Amniotic epithelial cell (primary cell): ENCODE measurements around the gene CAMK4.

ENCODE experiments used
- DNase-seq: peaks from one replicate; pipeline ENCODE4 v3.0.0-alpha.2; 2010; ENCODE audit warnings: low read depth

CAMK4 gene

DNA sequence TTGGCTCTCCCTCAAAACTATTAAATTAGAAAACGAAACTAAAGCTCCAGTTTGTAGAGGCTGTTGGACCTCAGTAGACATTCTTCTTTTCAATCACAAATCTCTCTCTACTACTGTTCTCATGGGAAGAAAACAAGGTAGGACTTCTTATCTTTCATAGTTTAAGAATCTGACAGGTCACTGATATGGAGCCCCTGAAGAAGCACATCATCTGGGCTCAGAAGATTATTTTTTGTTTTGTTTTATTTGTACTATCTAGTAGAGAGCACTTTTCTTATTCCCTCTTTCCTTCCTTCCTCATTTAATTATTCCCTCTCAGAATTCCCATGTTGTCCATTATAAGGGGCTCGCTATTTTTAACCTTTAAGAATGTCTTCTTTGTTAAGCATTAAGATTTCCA, 261.9 kb downstream of the CAMK4 start:
- DNase-seq = no peak

DNA sequence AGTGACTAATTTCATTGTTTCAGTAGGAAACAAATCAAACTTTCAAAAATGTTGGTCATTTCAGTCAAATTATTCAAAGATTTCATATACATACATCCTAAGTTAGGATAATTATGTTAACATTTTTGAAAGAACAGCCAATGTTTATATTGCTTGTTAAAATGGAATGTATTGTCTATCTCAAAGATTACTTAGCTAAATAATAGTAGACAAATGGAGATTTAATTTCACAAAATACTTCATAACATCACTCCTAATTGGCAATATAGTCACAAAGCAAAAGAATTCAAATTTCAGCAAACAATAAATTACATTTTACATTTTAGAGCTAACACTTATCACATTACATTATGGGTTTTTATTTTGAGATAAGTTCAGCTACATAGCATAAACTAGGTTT, 262.7 kb downstream of the CAMK4 start:
- DNase-seq = no peak

DNA sequence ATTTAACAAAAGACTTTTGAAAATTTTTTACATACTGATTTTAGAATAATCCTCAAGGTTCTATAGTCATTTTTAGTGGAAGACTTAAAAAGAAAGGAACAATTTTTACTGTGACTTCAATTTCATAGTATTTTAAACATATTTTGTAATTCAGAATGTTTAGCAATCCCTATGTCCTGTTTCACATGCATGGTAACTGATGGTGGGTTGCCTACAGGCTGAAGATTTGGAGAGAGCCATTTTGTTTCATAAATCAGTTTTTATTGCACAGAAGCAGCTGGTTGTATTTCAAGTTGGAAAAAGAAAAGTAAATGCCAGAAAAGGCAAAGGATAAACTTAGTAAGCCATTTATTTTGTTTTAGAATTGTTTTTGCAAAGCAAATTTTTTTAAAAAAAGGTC, 264.2 kb downstream of the CAMK4 start:
- DNase-seq = peak; percentile 17

DNA sequence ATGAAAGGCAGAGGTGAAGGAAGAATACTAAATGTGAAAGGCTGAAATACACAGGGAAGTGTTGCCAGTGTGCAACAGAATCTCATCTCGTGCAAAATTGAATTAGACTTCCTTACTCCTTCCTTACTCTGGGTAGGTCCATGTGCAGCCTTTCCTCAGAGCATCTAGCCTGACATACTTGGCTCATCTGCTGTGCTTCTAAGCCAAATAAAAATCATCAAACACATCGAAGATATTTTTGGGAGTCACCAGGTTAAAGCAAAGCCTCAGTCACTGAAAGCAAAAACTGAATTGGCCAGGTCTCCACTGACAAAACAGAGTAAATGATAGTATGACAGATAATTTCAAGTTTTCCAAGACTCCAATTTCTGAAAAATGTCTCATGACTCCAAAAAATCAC, 268.8 kb downstream of the CAMK4 start:
- DNase-seq = no peak

DNA sequence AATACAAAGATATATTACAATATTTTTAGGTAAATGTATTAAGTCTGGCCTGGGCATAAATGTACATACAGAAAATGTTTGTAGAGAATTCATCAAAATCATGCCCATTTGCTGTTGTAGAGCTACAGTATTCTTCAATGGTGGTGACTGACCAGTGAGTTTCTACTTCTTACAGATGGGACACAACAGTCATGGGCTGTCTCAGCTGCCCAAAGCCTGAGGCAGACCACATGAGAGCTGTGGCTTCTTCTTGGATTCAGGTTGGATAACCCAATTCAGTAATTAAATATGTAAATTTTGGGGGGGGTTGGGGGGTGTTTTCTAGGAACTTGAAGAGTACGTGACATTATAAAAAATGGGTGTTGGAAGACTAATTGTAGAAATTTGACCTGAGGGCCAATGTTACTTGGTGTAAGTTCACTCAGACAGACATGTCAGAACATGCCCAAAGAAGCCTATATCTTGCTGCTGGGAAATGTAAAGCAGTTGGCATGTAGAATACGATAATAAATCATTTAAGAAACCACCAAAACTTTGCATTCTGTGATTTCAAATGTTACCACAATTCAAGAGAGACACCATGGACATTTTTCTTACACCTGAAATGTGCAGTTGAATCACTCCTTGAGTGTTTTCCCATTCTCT, 270.3 kb downstream of the CAMK4 start:
- DNase-seq = peak; percentile 21

DNA sequence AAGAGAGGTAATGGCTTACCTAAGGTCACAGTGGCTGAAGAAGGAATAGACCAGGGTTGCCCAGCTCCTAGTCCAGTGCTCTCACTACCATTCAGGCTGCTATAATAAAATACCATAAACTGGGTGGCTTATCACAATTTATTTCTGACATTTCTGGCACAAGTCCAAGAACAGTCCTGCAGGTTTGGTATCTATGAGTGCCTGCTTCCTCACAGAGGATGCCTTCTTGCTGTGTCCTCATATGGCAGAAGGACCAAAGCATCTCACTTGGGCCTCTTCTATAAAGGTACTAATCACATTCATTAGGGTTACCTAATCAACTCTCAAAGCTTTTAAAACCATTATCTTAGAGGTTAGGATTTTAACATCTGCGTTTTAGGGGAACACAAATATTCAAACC, 271.0 kb downstream of the CAMK4 start:
- no peak for DNase-seq

DNA sequence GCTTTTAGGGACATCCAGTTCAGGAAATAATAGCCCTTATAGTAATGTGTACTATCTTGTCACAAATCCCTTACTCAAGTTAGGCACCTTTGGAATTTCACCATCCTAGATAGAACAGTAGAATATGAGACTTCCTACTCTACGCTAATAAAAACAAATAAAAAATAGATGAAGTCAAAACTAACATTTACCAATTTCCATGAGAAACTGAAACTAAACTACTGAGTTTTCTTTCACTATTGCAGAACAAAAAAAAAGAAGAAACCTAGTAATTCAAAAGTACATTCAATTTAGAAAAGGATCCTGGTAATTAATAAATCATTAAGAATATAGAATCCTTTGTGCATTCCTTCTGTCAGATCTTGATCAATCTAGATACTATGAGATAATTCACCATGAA, 274.2 kb downstream of the CAMK4 start:
- no peak for DNase-seq

DNA sequence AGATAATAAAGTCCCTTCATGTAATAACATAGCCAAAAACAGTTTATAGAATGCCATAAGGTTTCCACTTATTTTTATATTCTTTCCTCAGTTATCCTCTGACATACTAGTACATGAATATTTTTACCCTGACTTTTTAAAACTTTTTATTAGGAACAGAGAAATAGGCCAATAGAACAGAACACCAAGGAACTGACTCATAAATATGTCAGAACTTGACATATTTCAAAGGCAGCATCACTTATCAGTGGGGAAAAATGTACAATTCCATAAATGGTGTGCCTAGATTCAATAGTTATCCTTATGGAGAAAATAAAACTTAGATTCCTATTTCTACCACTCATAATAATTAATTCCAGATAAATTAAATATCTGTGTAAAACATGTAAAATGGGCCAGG, 278.8 kb downstream of the CAMK4 start:
- peak; percentile 15 for DNase-seq

DNA sequence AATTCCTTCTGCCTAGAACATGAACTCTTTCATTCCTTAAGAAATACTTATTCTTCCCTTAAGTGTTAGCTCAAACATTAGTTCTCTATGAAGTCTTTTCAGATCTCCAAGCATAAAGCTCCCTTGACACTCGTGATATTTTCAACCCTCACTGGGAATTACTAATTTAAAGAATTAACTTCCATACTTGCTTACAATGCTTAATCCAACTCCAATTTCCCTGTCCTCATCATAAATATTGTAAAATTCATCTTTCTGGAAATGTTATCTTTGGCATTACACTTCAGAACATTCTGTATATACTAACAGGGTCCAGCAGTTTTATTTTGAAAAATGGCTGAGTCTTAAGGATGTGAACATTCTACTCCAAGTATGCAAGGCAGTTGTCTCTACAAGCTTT, 280.9 kb downstream of the CAMK4 start:
- DNase-seq = peak; percentile 33

DNA sequence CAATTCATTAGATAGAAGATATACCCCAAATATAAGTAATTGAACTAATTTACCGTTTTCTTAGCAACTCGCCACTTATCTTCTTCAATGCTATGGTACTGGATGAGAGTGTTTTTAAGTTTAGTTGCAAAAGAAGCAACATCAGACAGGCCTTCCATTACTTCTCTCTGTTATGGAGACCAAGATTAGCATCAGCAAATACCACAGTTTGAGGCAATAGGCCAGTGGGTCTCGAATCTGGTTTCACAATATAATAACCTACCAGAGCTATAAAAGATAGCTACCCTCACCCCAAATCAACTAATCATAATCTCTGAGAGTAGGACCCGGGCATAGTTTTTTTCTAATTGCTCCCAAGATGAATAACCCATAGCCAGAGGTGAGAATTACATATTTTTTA, 283.1 kb downstream of the CAMK4 start:
- DNase-seq = peak; percentile 62

DNA sequence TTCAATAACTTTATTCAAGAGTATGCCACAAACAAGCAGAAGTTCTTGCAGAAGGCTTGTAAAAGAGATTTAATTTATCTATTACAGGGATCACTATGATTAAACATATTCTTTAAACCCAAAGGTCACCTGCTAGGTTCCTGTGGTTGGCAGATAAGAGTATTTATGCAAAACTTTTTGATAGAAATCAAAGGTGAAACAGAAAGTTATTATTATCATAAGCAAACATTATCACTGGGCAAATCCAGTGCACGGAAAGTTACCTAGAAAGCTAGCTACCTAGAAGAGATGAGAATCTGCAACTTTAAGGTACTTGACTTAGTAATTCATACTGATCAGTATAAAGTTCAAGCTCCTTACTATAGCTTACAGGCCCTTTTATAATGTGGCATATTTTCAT, 284.9 kb downstream of the CAMK4 start:
- no peak for DNase-seq

DNA sequence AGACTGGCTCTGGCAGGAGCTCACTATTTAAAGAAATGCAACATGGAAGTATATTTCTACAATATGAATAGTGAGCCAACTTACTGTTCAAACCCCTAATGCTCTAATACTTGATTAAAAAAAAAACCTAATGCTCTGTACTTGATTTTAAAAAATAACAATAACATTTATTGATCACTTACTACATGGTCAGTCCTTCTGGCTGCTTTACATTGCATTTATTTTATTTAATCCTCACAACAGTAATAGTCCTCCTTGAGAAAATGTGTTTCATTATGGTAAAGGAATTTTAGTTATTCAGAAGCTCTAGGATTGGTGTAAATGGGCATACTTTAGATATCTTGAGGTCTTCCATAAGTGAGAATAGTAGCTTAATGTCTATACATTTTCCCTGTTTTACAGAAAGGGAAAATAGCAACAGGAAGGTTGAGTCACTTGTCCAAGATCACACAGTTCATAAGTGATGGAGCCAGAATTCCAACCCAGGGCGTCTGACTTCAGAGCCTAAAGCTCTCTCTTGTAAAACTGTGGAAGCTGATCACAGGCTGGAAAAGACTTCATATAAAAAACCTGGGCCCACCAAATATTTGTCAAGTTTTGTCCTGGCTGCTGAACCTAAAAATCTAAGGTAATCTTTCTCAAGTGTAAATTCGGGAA, 287.1 kb downstream of the CAMK4 start:
- DNase-seq = peak; percentile 27

DNA sequence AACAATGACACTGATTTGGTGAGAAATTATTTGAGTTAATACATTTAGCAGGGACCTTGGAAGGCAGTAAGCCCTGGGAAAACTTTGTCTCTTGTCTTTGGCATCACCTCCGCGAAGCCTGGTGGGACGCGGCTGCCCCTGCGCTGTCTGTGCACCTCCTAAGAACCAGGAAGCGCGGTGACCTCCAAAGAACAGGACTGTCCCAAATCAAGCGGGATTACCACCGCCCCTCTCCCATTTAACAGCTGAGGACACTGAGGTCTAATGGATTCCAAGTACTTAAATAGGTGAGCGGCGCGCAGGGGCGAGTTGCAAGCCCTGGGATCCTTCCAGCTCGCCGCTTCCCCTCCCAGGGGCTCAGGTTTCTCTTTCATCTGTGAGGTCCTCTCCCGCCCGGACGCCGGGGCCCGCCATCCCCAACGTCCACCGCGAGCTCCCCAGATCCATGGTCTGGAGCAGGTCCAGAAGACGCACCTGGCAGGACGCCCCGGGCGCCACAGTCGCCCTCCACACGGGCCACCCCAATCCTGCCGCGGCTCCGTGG, 287.7 kb downstream of the CAMK4 start:
- peak; percentile 37 for DNase-seq

DNA sequence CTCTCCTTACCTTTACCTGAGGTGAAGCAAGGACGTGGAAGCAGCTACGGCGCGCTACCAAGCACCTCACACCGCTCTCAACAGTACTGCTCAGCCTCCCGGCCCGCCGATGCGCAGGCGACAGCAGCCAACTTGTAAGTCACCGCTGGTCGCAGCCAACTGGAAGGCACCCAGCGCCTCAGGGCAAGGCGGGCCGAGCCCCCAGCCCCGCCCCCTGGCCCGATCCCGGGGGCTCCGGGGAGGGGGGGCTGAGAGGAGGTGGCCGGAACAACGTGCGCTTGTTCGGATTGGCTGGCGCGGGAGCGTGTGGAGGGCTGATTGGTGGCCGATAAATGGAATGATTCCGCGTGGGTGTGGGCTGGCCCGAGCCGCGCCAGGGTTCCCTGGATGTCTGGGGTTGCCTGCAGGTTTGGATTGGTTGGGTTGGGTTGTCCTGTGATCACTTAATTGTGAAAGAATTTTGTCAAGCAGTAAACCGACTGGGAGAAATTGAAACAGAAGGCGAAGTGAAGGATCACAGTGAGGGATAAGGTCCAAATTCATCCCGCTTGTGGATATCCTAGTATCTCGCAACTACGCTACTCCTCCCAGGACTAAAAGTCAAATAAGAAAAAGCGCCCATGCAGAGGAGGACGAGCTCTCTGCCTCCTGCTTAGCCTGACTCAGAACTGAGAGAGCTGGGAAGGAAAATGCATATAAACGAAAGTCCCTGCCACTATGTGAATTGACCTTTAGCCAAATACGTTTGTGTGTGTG, 288.4 kb downstream of the CAMK4 start, which contains the start of gene STARD4:
Gene STARD4 (minus strand): TSS at position 161 of the 756 bp plus-strand sequence. CDS start 5,102 bp downstream, outside the sequence.
- DNase-seq = peak; percentile 97

DNA sequence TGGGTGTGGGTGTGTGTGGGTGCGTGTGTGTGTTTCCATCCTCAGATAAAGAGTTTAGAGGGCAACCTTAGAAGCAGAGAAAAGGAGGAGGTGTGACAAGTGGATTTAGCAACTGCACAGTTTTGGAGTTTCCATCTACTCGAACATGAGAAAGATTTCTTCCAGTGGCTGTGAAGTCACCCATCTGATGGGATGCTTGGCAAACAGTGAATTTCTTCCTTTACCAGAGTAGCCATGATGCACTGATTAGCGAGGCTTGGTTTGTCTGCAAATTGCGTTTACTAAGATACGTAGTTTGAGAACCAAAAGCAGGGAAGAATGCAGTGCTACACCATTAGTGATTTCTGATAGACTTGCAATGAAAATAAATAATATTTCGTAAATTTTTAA, 288.9 kb downstream of the CAMK4 start:
- no peak for DNase-seq

DNA sequence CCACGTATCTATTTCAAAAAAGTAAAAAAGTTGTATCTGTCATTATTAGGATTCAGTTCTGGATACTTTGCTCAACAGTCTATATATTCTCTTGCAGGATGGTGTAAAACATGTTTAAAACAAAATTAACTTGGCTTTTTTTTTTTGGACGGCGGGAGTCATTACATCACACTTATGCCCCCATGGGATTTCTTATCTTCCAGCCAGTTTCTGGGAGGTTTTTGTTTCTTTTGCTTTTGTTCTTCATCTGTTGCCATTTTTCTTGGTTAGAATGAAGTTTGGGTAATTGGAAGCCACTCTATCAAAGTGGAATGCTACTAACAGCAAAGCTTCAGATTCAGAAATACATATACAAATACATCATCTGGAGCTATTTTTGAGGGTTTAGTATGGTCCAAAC, 289.9 kb downstream of the CAMK4 start:
- no peak for DNase-seq

DNA sequence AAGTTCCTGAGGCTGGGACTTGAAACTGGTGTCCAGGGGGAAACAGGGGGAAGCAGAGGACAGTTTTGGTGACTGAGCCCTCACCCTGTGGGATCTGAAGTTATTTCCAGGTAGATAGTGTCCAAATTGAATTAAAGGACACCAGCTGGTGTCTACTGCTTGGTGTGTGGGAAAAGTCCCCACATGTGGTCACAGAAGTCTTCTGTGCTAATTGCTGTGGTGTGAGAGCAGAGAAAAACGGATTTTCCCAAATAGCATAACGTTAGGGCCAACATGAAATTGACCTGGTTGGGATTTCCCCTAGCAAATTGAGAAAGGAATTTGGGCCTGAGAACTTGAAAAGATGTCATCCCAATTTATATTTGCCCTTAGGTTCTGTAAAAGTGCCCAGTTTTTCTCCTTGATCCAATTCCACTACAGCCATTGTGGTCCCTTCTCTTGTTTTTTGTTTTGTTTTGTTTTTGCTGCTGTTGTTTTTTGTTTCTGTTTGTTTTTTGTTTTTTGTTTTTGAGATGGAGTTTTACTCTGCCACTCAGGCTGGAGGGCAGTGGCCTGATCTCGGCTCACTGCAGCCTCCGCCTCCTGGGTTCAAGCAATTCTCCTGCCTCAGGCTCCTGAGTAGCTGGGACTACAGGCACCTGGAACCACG, 293.8 kb downstream of the CAMK4 start:
- no peak for DNase-seq

DNA sequence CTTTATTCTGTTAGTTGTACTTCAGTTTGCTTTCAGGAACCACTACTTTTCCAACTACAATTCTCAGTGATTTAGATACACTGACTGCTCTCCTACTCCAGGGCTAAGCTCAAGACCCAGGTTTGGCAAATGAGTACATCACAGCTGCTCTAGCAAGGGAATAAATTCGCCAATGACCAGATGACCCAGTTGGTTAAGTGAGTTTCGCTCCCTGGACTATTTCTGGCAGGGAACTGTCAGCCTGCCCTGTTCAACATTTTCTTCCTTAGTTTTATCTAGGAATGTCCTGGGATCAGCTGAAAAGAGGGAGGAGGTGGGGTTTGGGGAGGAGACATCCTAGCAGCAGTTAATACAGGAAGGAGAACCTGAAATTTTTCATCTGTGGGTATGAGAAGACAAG, 294.6 kb downstream of the CAMK4 start:
- peak; percentile 35 for DNase-seq

DNA sequence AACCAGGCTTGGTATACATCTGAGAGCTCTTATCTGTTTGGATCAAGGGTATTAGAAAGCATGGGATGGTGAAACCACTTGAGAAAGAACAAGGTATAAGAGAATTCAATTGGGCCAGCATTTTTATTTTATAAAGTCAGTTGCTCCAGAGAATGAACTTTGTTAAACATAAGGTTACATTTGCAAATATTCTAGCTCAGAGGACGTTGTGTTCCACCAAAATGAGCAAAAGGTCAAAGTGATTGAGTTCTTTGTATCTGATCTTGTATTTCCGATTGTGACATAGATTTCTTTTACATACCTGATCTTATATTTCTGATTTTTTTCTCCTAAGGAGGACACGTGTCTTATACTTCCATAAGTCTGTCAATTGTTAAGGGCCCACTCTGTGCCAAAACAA, 296.7 kb downstream of the CAMK4 start:
- DNase-seq = no peak

DNA sequence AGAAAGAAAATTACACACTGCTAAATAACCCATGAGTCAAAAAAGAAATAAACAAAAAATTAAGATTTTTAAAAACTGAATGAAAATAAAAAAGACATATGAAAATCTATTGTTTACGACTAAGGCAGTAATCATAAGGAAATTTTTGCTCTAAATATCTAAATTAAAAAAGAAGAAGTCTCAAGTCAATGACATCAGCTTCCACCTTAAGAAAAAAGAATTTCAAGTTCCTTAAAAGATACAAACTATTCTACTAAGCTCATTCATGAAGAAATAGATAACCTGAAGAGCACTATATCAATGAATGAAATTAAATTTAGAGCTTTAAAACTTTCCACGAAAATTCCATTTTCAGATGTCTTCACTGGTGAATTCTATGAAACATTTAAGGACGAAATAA, 303.9 kb downstream of the CAMK4 start:
- no peak for DNase-seq

DNA sequence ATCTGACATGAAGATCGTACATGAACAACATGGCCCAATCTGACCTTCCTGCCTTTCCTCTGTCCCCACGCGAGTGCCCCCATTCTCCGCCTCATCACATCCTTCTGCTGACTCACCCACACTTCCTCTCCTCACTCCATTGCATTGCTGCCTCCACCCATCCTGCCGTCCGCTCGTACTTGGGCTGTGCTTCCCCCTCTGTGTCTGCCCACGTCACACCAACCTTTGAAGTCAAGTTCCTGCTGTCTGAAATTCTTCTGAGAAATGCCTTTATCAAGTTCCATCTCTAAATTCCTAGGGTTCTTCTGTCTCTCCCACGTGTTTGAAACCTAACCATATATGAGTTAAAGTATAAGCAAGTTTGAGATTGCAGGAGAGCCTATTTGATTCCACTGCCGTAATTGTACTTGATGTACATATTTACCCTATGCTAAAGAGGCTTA, 306.1 kb downstream of the CAMK4 start:
- peak; percentile 96 for DNase-seq

DNA sequence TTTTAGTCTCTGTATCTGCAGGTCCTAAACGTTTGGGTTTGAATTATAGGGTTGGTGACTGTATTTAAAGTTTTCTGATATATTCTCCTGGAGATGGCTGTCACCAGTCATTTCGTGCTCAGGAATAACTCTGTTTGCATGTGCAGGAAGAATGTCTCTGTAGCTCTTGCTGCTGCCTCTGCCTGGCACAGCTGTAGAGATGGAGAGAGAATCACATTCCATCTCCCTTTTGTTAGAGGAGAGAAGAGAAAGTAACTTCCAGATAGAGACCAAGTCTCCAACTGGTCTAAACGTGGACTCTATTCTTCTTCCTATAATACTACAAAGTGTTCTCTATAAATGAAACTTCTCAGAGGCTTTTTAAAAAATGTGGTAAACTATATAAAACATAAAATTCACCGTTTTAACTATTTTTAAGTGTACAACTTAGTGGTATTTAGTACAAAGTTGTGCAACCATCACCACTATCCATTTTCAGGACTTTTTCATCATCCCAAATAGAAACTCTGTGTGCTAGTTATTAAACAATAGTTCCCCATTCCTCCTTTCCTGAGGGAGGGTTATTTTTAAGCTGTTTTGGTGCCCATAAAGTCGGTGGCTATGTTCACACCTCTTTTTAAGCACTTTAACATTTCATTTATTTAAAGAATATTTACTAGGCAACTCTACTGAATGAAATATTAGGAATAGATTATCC, 308.9 kb downstream of the CAMK4 start:
- DNase-seq = peak; percentile 51
